HG03469 (cell line): ENCODE measurements around the gene FRMD4A.
"Not testable (repeated sequence)": the region's sequence is repeated elsewhere in the genome, so short reads cannot be mapped to it uniquely, and the experiment has no call there.

ENCODE experiments used
- ATAC-seq: cut with Tn5 transposase; IDR thresholded peaks from one replicate; pipeline ENCODE4 v1.9.1; 2021; ENCODE audit warnings: mild to moderate bottlenecking, moderate library complexity, moderate number of reproducible peaks; ENCODE audit not compliant: unreplicated experiment

FRMD4A gene

DNA sequence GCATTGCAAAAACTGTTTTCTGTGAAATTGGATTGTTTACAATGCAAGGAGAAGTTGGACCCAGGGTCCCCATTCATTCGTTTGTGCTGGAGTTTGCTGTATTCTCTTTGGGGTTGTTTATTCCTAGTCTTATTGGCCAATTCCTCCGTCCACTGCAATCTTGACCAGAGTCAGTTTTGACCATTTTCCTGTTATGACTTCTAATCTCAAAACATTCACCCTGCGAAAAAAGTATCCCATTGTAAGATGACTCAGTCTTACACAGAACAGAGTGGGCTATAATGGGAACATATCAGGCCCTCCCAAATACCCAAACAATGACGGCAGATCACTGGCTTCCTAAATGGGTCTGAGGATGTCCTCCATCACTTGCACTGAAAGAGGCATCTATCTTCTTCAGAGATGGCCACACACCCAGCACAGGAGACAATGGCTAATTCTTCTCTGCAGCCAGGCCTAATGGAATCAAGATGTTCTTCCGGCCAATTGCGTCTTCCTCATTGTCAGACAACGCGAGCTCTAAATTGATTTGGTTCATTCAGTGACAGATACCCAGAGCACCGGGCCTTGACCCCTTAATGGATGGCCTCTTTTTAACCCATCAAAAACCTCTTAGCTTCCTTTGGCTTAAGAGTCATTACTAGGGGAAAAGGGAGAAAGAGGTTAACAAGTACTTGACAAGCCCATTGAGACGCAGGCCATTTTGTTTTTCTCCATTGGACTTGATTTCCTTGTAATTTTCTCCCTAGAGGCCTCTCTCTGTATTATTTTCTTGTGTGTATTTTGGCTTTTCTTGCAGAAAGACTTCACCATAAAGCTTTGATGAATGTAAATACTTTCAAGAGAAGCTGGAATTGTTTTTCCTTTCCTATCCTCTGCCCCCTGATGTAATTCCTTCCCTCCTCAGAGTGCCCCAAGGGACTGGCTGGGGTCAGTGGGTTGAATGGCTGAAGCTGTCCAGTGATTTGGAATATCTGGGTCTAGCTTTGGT is 614.3 kb downstream of the FRMD4A start:
- no peak for ATAC-seq

- not testable (repeated sequence) for ATAC-seq
These were observed 615.1 kb downstream of the FRMD4A start for GRCh38 chr10:13715596-13715995.

- ATAC-seq = no peak
These were observed 615.6 kb downstream of the FRMD4A start for GRCh38 chr10:13715100-13715499.

DNA sequence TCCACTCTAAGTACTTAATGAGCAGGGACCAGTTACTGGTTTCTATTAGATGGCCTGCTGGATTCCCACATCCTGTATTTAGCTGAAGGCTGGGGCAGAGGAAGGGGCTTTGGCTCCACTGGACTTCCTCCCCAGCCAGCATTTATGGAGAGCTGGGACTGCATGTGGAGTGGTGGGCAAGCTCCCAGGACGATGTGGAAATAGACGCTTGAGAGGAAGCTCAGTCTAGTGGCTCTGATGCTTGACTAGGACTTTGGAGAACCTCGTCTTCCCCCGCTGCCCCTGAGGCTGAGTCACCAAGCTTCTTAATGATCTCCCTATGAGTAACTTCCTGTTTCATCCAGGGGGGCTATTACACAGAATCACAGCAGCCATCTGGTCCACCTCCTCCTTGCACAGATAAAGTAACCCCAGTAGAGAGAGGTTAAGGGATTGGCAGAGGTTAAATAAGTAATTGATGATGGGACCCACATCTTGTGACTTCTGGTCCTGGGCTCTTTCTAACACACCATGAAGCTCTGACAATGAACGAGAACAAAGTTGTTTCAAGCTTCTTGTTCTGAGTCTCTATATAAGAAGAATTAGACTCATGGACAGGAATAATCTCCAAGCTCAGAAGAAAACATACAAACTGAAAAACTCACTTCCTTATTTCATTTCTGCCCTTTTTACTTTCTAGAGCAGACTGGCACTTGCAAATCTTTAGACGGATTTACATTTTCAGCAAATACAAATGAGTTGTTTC is 617.7 kb downstream of the FRMD4A start:
- peak; percentile 46 for ATAC-seq

GRCh38 chr10:13712476-13712836 is 618.3 kb downstream of the FRMD4A start:
- no peak for ATAC-seq

DNA sequence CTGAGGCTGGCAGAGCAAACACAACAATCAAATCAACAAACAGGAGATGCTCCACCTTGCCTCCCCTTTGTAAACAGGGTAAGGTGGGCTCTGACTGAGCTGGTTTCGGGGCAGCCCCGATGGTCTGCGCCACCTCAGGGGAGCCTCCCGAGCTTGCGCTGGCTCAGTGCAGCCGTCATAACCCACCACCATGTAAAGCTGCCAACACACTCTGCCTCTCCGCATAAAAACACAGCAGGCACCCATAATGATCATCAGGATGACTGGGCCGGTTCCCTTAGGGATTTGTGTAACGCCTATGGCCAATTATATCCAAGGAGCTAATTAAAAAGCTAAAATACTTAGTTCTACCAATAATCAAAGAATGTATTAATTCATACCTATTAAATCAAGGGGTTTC is 619.4 kb downstream of the FRMD4A start:
- no peak for ATAC-seq

DNA sequence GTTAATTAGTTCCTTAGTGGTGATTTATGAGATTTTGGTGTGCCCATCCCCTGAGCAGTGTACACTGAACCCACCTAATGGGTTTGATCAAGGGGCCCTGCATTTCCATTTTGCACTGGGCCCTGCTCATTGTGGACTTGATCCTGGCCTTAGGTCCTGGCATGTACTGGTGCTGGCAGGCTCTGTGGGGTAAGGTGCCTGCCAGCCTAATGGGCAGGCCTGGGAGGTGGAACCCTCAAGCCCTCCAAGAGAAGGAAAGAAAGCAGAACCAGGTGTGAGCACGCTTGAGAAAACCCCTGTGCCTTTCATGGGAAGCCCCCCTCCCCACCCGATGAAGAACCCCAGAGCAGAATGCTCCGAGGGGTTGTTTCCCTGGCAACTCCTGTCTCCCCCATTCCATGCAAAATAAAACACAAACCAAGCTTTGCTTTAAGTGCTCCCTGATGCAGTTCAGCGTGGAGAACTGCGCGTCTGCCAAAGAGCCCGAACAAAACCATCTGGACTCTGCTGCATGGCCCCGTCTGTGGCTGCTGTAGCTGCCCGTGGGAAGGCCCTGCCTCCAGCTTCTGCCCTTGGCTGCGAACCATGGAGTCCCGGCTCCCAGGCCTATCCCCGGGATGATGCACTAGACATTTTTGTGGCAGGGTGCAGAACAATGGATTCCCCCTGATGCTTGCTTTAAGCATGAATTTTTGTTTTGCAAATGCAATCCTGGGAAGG is 620.6 kb downstream of the FRMD4A start:
- no peak for ATAC-seq

DNA sequence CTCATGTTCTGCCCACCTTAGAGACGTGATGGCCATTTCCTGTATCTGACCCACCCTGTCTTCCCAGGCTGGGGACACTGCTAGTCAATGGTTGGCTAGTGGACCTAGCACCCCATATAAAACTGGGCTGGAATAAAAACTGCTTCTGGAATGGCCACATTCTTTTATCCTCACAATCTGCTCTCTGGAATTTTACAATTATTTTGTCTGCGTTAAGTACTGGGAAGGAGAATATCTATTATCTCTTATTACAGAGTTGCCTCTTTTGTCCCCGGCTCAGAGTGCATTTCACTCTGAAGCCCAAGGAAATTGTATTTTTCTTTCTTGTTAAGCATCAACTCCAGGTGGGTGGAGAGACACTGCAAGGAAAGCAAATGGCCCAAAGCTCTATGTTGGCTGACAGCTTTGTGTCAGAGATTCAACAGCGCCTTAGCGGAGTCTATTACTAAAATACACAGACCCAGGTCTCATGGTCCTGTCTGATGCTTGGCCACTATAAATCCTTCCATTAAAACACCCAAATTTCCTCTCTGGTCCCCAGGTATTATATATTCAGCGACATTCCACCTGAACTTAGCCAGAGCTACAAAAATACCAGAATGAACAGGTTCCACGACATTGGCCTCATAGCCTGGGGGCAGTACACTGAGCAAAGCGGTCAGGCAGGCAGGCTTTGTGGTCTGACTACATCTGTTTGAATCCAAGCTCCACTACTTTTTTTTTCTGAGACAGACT is 622.3 kb downstream of the FRMD4A start:
- no peak for ATAC-seq

- no peak for ATAC-seq
These were observed 623.4 kb downstream of the FRMD4A start for GRCh38 chr10:13707156-13707881.

DNA sequence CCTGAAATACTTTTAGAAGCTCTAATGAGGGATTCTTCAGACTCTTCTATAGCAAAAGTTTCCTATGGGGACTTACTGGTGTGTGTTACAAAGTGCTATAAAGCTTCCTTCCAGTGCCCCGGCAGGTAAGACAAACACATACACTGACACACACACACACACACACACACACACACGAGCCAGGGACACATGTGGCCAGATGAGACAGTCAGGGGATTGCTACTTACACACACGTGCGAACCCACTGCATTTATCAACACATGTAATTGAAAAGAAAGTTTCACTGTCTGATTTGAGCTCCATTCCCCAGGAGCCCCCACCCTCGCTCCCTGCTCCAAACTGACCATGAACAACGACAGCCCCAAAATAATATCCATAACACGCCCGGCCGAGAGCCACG is 624.1 kb downstream of the FRMD4A start:
- no peak for ATAC-seq

GRCh38 chr10:13706175-13706574 is 624.5 kb downstream of the FRMD4A start:
- no peak for ATAC-seq

DNA sequence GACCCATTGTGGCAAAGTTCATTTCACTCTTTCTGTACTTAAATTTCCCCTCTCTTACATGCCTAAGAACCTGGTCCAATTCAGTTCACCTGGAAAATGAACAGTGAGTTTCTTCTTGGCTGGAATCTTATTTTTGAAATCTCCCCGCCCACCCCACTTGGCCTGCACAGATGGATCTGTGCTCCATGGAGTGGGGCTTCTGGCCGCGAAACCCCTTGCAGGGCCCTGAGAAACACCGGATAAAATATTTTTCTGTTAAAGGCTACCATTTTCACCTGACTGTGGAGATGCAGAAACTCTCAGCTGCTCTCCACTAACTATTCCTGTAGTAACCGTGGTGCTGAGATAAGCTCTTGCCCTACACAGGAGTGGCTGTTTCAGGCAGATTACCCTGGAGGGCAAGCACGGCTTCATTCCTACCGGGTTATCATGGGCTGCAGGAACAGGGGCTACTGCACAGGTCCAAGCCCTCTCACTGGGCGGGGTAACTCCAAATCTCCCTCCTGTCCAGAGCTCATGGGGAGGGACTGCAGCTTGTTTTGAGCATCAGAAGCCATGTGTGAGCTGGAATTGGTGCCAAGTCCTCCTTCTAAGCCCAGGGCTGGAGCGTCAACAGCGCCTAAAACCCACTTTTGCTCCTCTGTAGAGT is 625.1 kb downstream of the FRMD4A start:
- no peak for ATAC-seq

DNA sequence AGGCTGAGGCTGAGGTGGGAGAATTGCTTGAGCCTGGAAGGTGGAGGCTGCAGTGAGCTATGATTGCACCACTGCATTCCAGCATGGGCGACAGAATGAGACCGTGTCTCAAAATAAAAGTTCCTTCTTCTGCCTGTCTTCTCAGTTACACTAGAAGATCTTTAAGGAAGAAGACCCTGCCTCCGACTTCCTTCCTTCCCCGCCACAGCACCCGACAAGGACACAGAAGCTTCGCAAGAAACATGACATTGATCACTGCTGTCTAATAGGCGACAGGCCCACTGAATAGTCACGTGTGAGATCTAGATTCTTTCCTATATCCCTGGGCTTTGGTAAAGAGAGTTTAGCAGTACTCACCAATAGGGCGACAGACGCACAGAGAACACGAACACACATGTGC is 625.8 kb downstream of the FRMD4A start:
- ATAC-seq = no peak

DNA sequence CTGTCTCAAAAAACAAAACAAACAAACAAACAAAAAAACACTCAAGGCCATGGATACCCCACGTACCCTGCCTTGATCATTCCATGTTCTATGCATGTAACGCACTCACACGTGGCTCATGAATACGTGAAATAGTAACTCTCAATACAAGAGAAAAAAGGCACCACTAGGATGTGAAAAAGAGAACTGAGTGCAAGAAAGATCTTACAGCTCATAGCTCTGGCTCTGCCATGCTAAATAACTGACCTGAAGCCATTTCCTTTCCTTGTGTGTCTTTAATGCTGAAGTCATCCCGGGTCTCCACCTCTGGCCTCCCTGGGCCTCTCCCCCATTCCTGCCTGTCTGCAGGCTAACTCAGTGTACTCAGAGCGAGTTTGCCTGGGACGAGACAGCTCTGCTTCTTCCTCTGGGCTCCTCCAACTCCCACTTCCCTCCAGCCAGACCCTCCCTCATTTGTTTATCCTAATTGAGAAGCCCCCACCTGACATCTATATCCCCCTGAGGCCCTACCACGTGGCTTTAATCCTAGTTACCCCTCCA is 626.7 kb downstream of the FRMD4A start:
- no peak for ATAC-seq

- no peak for ATAC-seq
These were observed 627.5 kb downstream of the FRMD4A start for GRCh38 chr10:13703101-13703818.

DNA sequence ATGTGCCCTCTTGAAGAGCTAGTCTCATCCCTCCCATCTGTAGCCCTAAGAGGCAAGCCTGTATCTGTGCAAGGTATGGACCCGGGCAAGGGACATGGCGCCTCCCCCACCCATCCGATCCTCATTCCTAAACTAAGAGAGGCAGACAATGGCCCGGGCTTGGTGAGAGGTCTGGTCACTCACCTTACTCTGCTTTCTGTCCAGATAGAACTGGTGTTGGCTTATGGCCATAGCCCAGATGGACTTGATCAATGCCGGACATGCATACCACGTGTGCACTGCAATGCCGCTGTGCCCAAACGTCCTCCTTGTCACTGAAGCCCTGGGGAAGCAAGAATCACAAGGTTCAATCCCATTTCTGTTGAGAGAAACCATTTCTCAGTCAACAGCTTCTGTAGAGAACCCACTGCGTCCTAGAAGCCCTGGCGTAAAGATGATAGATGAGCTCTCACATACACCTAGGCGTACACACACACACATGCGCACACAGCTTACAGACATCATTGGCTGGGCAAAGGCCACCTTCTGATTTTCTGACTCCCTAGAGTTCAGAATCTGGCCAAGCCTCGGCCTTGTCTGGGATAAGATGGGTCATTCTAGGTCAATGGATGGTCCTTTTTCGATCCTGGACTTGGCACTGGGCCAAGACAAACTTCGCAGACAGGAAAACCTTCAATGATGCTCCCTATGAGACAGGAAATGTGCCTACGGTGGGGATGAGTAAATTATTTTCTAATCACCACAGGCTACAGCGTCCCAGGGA is 629.4 kb downstream of the FRMD4A start:
- no peak for ATAC-seq

- no peak for ATAC-seq
These were observed 630.1 kb downstream of the FRMD4A start for GRCh38 chr10:13700473-13701144.
